Loucy (cell line): ENCODE results near the gene REEP6.

Experiments used
- EZH2phosphoT487 ChIP-seq: fragments of 200-600 bp; IDR thresholded peaks from 2 replicates; pipeline ENCODE4 v1.6.1; 2018; ENCODE audit warnings: antibody characterized with exemption, mild to moderate bottlenecking, moderate library complexity, borderline replicate concordance
- TF ChIP-seq, protein P1 (sequence below): fragments of 200-600 bp; sonication (generic); conservative IDR thresholded peaks from 2 replicates; pipeline ENCODE4 v1.5.1; 2014; ENCODE audit warnings: mild to moderate bottlenecking, antibody characterized with exemption, low read length

DNA sequence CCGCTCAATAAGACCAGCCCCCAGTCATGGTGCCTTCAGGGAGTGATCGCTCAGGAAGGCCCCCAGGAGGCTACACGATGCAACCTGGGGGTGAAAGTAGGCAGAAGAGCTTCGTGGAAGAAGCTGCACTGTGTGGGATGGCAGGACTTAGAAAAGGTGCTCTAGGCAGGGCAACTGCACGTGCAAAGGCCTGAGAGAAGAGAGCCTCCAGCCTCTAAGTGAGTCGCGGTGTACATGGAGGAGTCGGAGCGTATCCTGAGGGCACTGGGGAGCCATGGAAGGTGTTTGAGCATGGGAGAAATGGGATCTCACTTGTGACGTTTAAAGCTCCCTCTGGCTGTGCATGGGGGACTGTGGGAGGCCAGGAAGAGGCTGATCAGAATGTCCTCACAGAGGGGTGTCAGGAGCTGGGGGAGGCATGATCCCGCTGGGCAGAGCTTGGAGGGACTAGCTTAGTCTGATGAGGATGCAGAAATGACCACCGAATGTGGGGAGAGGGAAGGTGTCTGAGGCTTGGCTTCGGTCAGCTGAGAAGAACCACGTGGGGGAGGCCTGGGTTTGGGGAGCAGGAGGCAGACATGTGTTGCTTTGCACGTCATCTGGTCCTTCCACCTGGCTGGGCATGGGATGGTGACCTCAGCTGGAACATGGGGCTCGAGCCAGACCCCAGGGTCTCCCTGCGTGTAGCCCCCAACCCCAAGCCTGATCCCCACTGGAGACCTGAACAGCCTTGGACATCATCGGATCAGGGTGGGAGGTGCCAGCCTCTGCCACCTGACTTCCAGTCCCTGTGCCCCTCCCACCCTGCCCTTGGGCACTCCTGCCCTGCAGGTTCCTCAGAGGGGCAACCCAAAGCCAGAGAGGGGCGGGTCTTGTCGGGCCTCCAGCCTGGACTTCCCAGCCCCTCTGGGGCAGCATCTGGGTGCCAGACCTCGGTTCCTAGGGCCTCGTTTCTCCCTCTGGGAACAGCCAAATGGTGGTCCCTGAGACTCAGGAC, 39.9 kb upstream of the REEP6 start:
- TF ChIP-seq, protein P1, sequence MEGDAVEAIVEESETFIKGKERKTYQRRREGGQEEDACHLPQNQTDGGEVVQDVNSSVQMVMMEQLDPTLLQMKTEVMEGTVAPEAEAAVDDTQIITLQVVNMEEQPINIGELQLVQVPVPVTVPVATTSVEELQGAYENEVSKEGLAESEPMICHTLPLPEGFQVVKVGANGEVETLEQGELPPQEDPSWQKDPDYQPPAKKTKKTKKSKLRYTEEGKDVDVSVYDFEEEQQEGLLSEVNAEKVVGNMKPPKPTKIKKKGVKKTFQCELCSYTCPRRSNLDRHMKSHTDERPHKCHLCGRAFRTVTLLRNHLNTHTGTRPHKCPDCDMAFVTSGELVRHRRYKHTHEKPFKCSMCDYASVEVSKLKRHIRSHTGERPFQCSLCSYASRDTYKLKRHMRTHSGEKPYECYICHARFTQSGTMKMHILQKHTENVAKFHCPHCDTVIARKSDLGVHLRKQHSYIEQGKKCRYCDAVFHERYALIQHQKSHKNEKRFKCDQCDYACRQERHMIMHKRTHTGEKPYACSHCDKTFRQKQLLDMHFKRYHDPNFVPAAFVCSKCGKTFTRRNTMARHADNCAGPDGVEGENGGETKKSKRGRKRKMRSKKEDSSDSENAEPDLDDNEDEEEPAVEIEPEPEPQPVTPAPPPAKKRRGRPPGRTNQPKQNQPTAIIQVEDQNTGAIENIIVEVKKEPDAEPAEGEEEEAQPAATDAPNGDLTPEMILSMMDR = no peak
- TF ChIP-seq EZH2phosphoT487 = no peak
